ENCODE measurements around the gene AGTRAP.
A peak's percentile ranks its signal among the peaks of the same experiment; 100 is the strongest.

AGTRAP gene

GRCh38 chr1:11706292-11706691 is 29.6 kb upstream of the AGTRAP start:
- DNase-seq (ENCODE audit: low read depth in 2 of 2), result no peak

- no peak for DNase-seq (ENCODE audit: low read depth in 2 of 2)
Observed at GRCh38 chr1:11707621-11708276, 28.2 kb upstream of the AGTRAP start.

- DNase-seq (ENCODE audit: low read depth in 2 of 2), result no peak
Observed at GRCh38 chr1:11708554-11709350, 27.2 kb upstream of the AGTRAP start.

GRCh38 chr1:11711490-11711889 is 24.4 kb upstream of the AGTRAP start:
- DNase-seq (ENCODE audit: low read depth in 2 of 2), result no peak

GRCh38 chr1:11712285-11712684 is 23.7 kb upstream of the AGTRAP start:
- DNase-seq (ENCODE audit: low read depth in 2 of 2), result no peak

- no peak for DNase-seq (ENCODE audit: low read depth in 2 of 2)
Observed at GRCh38 chr1:11713095-11713494, 22.8 kb upstream of the AGTRAP start.

- no peak for DNase-seq (ENCODE audit: low read depth in 2 of 2)
Observed at GRCh38 chr1:11714831-11715575, 20.9 kb upstream of the AGTRAP start.

GRCh38 chr1:11719313-11720032 is 16.5 kb upstream of the AGTRAP start:
- DNase-seq (ENCODE audit: low read depth in 2 of 2), result peak; percentile 76 to 77

GRCh38 chr1:11720033-11720376 is 15.9 kb upstream of the AGTRAP start:
- DNase-seq (ENCODE audit: low read depth in 2 of 2), result no peak

- no peak for DNase-seq (ENCODE audit: low read depth in 2 of 2)
Observed at GRCh38 chr1:11720525-11720924, 15.4 kb upstream of the AGTRAP start.

GRCh38 chr1:11721311-11721710 is 14.6 kb upstream of the AGTRAP start:
- DNase-seq (ENCODE audit: low read depth in 2 of 2), result no peak

- DNase-seq (ENCODE audit: low read depth in 2 of 2), result no peak
Observed at GRCh38 chr1:11722538-11722937, 13.4 kb upstream of the AGTRAP start.

- no peak for DNase-seq (ENCODE audit: low read depth in 2 of 2)
Observed at GRCh38 chr1:11725616-11726015, 10.3 kb upstream of the AGTRAP start.

GRCh38 chr1:11727119-11727518 is 8.8 kb upstream of the AGTRAP start:
- no peak for DNase-seq (ENCODE audit: low read depth in 2 of 2)

GRCh38 chr1:11728126-11728806 is 7.7 kb upstream of the AGTRAP start:
- DNase-seq (ENCODE audit: low read depth in 2 of 2), result no peak

GRCh38 chr1:11729155-11729497 is 6.8 kb upstream of the AGTRAP start:
- DNase-seq (ENCODE audit: low read depth in 2 of 2), result no peak

- DNase-seq (ENCODE audit: low read depth in 2 of 2), result no peak
Observed at GRCh38 chr1:11729498-11730428, 6.2 kb upstream of the AGTRAP start.

GRCh38 chr1:11730429-11730891 is 5.5 kb upstream of the AGTRAP start:
- DNase-seq (ENCODE audit: low read depth in 2 of 2), result peak in 1 of 2 donors; percentile 27

GRCh38 chr1:11731691-11732283 is 4.1 kb upstream of the AGTRAP start:
- no peak for DNase-seq (ENCODE audit: low read depth in 2 of 2)

- DNase-seq (ENCODE audit: low read depth in 2 of 2), result no peak
Observed at GRCh38 chr1:11733306-11733705, 2.6 kb upstream of the AGTRAP start.
